GM19395 (cell line): ENCODE results near the gene PPM1L.
A peak's percentile ranks its signal among the peaks of the same experiment; 100 is the strongest.

Experiments
- ATAC-seq: cut with Tn5 transposase; IDR thresholded peaks from one replicate; pipeline ENCODE4 v1.9.1; 2021; ENCODE audit warnings: mild to moderate bottlenecking, moderate library complexity; ENCODE audit not compliant: unreplicated experiment

PPM1L gene

DNA sequence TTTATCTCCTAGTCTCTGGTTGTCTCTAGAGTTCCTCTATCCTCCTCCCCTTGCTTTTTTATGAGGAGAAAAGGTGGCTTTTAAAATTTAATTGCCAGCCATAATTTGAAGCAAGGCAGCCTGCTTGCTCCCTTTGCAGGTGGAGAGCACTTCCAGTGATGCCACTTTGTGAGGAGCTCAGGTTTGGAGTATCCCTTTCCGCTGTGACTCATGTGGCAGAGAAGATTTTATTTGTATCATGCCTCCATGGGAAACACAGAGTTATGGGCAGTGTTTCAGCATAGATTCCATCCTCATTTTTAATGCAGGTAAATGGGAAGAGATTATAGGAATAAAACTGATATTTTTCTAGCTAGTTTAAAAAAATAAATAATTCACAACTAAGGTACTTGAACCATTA, 7.0 kb downstream of the PPM1L start:
- no peak for ATAC-seq

- no peak for ATAC-seq
Observed at GRCh38 chr3:160765211-160765610, 9.2 kb downstream of the PPM1L start.

- ATAC-seq, result no peak
Observed at GRCh38 chr3:160768031-160768430, 12.0 kb downstream of the PPM1L start.

DNA sequence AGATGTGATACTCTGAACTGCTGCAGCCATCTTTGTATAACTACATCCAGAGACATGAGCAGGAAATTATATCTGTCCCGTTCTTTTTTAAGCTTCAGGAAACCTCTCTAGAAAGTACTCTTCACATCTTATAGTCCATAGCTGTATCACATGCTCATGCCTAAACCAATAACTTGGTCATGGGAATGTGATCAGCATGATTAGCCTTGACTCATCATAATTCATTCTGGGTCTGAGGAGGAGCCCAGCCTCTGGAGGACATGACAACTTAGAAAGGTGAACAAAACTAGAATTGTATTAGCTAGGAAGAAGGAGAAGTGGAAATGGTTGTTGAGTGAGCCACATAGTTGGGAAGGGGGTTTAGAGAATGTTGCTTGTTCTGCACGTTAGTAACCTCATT, 12.9 kb downstream of the PPM1L start:
- ATAC-seq, result no peak

DNA sequence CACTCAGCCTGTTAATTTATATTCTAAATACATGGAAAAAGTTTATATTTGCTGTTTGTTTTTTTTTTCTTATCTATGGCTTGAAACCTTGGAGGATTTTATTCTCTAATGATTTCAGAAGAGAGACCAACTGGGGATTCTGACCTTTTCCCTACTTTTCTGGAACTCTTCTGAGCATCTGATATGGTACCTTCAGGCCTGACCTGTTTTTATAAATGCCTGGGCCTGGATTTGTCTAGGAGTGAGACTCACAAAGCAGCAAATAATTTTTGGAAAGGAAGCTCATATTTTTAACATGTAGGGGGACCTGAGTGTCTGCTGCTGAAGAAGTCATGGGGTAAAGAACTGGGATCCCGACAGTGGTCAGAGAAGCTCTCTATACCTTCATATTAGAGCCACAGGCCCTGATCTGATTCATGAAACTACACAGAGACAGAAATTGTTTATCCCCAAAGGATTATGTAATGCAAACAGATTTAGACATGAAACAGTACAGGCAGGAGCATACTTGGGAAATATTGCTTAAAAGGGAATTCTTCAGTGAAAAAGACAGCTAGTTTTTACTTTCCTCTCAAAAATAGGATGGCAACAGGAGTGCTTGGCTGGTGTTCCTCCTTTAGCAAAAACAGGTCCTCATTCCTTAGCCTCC, 15.9 kb downstream of the PPM1L start:
- no peak for ATAC-seq

DNA sequence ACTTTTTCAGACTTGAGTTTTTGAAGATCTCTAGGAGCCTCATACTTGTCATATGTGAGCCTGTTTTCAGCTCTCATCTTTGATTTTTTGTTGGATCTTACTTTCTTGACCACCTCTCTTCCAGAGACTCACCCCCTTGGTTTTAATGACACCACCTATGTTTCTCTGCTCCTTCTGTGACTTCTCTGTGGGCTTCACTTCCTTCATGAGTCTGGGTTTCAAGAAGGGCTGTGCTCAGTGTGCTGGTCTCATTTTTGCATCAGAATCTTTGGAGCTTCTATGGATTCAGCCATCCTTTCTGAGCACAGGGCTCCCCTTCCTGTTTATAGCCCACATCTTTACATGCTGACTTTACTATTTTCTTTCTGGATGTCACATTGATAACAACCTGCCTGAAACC, 17.7 kb downstream of the PPM1L start:
- ATAC-seq, result no peak

DNA sequence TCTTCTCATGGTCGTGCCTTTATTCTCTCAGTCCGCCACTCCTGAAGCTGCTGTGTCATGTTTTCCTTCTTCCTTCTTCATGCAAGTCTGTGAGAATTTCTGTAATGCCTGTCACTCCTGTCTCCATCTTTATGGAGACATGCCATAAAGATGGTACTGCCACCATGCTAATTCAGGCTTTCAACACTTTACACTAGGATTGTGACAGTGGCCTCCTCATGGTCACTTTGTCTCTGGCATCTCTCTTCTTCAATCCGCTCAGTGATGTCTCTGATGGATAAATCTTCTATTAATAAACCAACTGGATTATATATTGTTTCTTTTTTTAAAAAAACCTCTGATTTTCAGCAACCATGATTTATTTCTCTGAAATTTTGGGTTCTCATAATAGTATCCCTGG, 18.1 kb downstream of the PPM1L start:
- ATAC-seq, result no peak

- no peak for ATAC-seq
Observed at GRCh38 chr3:160778480-160778879, 22.4 kb downstream of the PPM1L start.

GRCh38 chr3:160779040-160779439, 23.0 kb downstream of the PPM1L start:
- no peak for ATAC-seq

DNA sequence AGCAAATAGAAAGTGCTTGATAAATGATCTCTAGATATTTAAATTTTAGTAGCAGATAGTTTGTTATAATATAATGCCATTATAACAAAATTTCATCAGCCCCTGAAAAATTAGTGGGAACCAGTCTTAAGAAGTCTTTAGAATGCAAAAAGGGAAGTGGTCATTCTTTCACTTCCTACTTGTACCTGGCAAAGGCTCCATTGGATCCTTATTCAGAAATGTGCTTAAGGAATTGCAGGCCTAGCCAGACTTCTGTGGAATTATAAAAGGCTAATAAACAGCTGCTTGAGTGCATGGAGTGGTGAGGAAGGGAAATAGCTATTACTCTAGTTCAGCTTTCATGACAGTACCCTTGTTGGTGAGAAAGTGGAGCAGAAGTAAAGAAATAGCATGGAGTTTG, 24.2 kb downstream of the PPM1L start:
- ATAC-seq, result no peak

GRCh38 chr3:160781402-160781801, 25.4 kb downstream of the PPM1L start:
- ATAC-seq, result no peak

DNA sequence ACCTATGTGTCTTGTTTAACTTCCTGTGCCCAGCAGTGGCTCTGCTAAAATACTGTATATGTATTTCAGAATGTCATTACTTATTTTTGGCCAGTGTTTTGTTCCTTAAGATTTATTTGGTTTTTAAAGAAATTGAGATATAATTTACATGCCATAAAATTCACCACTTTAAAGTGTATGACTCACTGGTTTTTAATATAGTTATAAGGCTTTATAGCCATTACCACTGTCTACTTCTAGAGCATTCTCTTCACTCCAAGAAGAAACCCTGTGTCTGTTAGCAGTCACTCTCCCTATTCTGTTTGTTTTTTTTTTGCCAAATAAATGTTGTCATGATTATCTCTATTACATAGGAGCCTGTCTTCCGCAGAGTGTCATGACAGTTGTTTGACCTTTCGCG, 25.8 kb downstream of the PPM1L start:
- ATAC-seq, result no peak

- ATAC-seq, result no peak
Observed at GRCh38 chr3:160784853-160785252, 28.8 kb downstream of the PPM1L start.

GRCh38 chr3:160790726-160791125, 34.7 kb downstream of the PPM1L start:
- no peak for ATAC-seq

GRCh38 chr3:160792540-160792939, 36.5 kb downstream of the PPM1L start:
- ATAC-seq, result no peak

- ATAC-seq, result no peak
Observed at GRCh38 chr3:160793722-160794252, 37.8 kb downstream of the PPM1L start.

GRCh38 chr3:160796089-160796812, 40.2 kb downstream of the PPM1L start:
- no peak for ATAC-seq

DNA sequence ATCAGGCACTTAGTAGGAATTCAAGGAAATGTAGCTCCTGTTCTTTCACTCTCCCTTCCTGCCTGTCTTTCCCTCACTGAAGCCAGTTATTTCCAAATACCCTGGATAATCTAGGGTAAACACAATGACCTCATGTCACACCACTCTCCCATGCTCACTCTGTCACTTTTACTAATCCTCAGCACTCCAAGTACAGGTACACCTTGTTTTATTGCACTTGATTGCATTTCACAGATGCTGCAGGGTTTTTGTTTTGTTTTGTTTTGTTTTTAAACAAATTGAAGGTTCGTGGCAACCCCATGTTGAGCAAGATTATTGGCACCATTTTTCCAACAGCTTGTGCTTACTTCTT, 40.8 kb downstream of the PPM1L start:
- no peak for ATAC-seq

DNA sequence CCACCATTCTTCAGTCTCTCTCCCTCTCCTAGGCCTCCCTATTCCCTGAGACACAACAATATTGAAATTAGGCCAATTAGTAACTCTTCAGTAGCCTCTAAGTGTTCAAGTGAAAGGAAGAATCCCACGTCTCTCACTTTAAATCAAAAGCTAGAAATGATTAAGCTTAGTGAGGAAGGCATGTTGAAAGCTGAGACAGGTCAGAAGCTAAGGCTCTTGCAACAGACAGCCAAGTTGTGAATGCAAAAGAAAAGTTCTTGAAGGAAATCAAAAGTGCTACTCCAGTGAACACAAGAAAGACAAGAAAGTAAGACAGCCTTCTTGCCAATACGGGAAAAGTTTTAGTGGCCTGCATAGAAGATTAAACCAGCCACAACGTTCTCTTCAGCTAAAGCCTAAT, 41.3 kb downstream of the PPM1L start:
- ATAC-seq, result no peak

DNA sequence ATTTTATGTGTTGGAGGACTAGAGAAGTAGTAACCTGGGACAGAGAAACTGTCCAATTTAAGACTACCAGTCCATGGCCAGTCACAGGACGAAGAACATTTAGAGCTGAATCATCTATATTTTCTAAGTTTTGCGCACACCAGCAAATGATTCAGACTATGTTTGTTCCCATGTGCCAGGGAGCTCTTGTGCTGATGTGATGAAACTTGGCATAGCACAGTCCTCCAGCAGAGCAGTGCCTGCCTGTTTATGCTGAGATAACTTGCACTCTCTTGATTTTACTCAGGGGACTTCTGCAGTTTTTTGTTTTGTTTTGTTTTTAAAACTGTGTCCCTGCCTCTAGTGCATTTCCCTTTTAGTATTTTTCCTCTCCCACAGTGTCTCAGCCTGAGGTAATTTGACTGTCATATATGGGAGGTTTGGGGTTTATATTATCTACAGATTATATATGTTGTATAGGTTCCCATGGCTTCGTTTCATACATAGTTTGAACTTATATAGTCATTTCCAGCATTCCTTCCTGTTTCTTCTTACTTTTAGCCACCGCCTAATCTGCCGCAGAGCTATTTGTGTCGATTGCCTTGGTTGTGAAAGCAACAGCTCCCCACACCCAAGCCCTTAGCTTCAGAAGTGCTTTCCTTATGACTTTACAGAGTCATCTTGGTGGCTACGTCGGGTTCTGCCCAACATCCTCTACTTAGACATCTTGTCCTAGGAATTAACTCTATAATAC, 45.5 kb downstream of the PPM1L start:
- ATAC-seq, result peak; percentile 86

GRCh38 chr3:160804762-160805161, 48.7 kb downstream of the PPM1L start:
- ATAC-seq, result no peak

DNA sequence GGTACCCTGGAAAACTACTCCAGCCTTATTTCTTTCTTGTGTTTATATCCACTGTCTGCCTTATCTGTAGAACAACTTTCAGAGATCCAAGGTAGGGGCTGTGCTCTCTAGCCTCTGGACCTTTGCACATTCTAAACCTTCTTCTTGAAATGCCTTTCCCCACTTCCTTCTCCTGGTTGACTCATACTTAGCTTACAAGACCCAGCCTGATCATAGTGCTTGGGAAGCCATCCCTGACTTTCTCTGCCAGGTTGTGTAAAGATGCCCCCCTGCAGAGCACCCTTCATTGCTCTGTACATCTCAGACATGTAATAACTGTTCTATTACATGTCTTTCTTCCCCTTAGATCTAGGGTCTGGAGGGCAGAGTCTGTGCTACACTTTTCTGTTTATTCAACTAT, 50.1 kb downstream of the PPM1L start:
- no peak for ATAC-seq
